SK-N-MC (cell line): ENCODE results near the gene CCDC33.

Source experiments
- EZH2 ChIP-seq: fragments of 200-600 bp; sonication (generic); IDR thresholded peaks from one replicate; pipeline ENCODE4 v1.6.1; 2017; ENCODE audit warnings: antibody characterized with exemption
- POLR2AphosphoS5 ChIP-seq: IDR thresholded peaks from 2 replicates; pipeline ENCODE4 v1.6.1; 2012; ENCODE audit warnings: mild to moderate bottlenecking, low read depth, low read length, borderline replicate concordance

DNA sequence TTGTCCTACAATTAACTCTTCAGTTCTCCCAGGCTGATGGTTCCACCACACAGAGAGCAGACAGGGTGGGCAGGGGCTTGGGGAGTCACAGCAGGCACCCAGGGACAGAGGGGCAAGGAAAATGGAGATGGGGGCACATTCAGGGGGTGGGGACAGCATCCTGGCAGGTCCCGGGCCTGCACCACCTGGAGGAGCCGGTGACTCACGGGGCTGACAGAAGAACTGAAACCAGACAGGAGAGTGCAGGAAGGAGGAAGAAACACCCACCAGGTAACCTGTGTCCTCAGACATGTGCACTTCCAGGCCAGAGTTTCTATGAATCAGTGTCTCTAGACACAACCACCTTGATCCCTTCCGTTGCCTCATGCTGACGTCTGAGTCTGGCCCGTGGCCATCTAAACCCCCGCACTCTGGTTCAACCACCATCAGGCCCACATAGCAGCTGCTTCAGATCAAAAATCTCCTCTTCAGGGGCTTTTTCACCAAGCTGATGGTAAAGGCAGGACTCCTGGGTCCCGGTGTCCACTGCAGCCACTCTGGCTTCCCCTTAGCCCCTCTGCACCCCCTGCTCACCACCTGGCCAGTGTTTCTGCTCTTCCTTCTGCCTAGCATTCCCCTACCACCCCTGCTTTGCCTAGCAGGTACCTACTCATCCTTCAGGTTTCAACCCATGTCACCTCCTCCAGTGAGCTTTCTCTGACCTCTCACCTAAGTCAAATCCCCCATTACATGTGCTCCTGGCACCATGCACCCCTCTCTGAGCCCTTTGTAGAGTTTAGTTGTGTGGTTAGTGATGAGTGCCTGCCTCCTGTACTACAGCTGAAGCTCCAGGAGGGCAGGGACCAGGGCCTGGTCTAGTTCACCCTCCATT, 147.8 kb downstream of the CCDC33 start:
- TF ChIP-seq POLR2AphosphoS5 (no peak), EZH2 (no peak)
